ENCODE data around the gene PTMS.
A peak's percentile ranks its signal among the peaks of the same experiment; 100 is the strongest.

The PTMS gene

DNA sequence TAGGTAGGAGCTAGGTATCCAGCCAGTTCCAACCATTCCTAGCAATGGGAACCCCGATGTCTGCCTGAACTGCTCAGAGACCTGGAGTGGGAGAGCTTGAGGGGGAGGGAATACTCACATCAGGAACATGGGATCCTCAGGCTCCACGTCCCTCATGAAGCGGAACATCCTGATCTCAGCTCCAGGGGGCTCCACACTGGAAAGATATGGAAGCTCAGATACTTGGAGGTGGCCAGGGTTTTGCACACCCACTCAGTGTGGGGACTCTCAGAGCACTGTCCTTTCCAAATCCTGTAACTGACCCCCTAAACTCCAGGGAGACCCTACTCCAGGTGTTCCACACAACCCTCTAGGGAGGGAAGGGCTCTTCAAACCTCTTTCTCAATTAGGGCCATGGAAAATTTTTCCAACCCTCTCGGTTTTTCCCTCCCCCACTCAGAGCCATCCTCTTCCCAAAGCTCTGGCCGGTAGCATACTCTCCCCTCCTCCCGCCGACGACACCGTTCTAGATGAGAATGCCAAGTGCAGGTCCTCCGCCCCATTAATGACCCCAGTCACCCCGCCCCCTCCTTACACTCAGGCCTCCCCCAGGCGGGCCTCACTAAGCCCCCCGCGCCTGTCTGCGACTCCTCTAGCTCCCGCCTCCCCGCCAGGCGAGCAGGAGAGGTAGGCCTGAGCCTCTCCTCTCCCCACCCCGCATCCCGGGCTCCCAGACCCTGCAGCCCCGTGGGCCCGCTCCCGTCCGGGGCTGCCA lies 13.8 kb upstream of the PTMS start:
- peak; percentile 56 for DNase-seq

DNA sequence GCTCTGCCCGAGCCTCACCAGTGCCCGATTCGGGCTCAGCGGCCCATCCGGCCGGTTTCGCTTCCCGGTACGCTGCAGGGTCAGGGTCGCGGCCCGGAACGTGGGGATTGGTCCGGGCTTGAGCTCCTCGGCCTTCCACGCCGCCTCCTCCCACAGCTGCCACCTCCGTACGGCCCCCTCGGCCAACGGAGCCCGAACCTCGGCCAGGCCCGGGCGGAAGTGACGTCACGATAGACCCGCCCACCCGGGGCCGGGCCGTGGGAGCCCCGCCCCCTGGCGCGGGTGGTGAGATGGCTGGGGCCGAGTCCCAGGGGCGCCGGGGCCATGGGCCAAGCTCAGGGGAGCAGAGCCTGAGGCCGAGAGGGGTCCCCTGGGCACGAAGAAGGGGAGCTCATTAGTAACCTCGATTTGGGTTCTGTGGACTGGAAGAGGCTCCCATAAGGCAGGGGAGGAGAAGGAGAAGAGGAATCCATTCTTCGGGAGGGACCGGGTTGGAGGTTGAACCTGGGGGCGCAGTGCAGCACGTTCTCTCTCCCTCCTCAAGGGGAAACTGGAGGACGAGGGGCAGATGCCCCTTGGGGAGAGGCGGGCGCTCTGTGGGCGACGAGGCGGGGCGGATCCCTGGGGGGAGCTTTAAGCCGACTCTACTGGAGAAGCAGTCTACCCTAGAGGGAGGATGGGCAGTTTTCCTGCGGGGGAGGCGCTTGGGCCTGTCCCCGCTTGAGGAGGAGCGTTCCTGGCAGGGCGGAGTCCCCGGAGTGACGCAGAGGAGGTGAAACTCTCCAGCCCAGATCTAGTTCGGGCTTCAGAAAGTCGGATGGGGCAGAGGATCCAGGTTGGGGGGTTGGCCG lies 13.0 kb upstream of the PTMS start, which contains the start of gene MLF2:
TSS of gene MLF2 (minus strand) at position 221 of the 851 bp plus-strand sequence. CDS start 807 bp downstream, outside the sequence.
- DNase-seq = peak; percentile 100

DNA sequence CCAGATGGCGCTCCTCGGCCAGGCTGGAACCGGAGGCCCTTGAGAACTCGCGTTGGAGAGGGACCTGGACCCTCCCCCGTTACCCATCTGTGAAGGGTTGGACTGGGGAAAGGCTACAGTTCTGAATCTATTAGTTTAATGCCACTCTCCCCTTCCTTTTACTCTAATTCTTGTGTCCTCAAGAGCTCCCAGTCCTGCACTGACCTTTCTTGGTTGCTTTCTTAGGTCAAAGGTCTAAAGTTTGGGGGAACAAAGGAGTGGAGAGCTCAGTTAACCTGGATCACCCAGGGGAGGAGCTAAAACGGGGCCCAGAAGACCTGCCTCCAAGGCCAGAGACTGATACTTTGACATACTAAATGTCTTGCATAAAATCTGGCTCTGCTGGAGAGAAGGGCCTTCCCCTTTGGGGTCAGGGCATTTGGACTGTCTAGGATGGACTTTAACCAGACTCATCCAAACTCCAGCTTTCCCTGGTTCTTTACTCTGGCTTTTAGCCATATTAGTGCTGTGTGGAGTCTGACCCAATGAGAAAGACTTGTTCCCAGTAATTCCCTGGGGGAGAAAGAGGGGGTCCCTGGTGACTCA lies 12.3 kb upstream of the PTMS start:
- DNase-seq = no peak

DNA sequence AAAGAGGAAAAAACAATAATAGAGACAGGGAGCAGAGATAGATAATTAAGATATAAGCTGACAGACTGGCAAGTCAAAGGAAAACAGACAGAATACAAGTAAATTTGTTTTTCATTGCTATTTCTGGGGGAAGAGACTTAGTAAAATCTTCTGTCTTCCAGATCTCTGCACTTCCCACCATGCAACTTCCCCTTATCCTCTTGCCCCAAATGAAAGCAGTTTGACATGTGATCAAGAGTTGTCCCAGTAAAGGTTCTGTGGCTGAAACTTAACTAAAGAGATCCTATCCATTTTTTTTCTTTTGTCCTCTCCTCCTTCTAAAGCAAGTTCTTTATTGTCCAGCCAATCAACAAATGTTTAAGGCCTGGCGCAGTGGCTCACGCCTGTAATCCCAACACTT lies 11.8 kb upstream of the PTMS start:
- no peak for DNase-seq

DNA sequence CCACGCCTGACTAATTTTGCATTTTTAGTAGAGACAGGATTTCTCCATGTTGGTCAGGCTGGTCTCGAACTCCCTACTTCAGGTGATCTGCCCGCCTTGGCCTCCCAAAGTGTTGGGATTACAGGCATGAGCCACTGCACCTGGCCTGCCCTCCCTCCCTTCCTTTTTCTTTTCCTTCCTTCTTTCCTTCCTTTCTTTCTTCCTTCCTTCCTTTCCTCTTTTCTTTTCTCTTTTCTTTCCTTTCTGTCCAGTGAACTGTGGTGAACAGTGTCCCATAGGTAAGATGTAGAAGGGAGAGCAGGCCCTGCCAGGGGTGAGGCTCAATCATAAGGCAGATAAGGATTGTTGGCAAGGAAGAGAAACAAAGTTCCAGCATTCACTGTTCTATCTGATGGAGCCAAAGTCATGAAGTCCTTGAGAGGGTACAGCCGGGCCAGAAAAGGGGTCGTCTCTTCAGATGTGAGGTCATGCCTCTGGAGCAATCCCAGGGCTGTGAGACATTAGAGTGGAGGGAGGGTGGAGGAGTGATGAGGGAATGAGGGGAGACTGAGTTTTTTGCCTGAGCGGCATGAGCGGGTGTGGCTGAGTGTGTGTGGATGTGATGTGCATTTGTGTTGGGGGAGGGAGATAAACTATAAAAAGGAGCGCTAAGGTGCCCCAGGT lies 9.0 kb upstream of the PTMS start:
- DNase-seq = no peak

DNA sequence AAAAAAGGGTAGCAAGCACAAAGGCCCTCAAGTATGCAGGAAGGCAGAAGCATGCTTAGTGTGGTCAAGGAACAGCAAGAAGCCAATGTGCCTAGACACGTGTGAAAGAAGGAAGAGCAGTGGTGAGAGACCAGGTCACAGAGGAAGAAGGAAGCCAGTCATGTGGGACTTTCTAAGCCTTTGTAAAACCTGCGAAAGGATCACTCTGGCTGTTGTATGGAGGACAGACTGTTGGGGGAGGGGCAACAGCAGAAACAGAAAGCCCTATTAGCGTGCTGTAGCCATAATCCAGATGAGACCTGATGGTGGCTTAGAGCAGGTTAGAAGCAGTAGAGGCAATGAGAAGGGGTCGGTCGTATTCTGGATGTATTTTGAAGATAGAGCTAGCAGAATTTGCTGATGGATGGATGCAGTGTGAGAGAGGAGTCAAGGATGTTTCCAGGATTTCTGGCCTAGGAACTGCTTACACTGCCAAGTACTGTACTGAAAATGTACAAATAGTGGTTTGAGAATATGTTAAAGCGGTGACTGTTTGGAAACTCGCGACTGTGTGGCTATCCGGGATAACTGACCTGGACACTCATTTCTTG lies 7.6 kb upstream of the PTMS start:
- no peak for DNase-seq

DNA sequence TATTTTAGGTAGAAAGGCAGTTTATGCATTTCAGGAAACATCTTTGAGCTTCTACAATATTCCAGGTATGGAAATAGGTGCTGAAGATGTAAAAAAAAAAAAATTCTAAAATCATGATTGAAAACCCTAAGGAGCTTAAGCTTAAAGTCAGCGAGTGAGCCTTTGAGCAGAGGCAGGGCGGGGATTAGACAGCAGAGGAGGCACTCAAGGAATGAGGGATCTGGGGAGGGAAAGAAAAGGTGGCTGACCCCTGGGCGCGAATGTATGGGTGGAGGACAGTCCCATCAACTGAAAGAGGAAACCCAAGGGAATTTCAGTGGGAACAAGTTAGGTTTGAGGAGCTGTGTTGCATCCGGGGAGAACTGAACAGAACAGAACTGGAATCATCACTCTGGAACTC lies 6.4 kb upstream of the PTMS start:
- no peak for DNase-seq

DNA sequence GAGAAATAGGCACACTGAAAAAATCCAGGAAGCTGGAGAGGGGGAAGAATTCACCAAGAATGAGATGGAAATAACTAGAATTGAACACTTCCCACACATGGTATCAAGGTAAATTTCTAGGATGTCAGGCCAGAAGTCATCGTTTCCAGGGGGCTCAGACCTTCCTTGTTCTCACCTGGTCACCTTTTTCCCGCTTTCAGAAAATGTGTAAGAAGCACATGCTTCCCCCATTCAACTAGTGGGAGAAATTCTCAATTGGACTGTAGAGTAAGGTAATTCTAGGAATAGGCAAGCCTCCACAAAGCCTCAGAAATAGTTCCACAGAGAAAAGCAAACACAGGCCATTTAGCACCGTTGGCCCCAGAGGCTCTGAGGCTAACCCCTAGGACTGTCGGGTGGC lies 2.8 kb upstream of the PTMS start:
- no peak for DNase-seq

DNA sequence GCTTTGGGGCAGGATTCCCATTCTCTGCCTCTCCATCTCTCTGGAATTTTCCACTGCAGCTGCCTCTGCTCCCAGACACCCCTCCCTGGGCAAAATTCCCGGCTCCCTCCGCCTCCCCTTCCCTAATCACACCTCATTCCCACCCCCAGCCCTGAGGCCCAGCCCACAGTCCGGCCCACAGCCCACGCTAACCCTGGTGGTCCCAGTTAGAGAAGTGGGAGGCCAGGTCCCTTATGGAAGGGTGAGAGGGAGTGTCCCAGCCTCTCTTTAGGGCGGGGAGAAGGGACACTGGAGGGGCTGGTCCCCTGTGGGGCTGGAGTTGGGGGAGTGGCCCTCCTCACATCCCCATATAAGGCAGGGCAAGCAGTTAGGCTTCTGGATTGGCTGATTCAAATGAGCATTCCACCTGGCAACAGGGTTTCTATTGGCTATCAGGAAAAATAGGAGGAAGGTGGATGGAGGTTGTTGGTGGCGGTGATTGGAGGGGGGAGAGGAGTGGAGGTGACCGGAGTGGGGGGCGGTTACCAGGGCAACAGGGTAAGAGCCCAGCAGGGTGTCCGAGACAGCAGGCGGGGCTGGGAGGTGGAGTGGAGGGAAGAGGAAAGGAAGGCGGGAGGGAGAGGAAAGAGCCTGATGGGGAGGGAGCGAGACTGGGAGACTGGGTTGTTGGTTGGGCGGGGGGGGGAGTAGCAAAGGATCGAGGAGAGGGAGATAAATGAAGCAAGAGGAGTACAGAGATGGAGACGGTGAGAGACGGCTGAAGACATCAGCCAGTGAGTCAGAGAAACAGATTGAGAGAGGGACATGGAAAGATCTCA lies 1.9 kb upstream of the PTMS start:
- peak; percentile 100 for DNase-seq

DNA sequence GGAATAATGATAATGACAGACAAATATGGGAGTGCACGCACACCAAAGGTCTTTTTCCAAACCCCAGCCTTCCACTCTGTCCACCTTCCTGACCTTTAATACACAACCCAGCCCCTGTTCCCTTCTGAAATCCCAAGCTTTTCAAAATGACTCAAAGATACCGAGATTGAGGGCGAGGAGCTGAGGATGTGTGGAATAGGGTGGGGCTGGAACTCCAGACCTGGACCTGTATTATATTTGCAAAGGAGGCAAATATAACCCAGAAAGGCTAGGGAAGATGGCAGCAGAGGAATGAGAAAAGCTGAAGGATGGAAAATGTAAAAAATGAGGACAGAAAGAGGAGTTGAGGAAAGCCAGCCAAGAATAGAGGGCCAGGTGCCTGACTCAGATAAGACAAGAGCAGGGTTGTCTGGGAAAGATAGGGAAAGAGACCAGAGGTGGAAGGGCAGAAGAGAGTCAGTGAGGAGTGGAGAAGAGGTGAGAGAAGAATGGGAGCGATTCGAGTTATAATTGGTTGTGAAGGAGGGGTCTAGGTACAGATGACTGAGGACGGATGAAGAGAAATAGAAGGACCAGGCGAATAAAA lies 1.0 kb upstream of the PTMS start:
- DNase-seq = no peak

DNA sequence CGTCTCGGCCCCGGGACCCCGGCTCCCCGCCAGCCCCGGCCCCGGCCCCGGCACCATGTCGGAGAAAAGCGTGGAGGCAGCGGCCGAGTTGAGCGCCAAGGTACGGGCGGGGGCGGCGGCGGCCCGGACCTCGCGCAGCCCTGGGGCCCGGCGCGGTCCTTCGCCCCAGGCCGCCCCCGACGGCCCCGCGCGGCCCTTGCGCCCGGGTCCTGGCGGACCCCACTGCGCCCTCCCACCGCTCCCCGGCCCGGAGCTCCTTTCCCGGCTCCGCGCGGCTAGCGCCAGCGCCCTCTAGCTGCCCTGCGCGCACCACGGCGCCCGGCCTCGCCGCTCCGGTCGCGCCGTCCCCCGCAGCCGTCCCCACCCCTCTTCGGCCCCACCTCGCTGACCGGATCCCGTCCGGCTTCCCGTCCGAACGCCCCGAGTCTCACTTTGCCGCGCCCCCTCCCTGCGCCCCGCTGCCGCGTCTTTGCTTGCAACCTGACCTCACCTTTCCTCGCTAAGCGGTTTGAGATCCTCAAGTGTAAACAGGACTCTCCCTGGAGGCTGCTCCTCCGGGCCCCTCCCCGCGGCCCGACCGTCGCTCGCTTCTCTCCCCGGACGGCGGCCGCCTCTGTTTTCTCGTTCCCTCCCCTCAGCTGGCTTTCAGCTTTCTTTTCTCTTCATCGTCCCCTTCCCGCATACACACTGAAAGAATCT lies 637 bp downstream of the PTMS start:
- DNase-seq = peak; percentile 60

DNA sequence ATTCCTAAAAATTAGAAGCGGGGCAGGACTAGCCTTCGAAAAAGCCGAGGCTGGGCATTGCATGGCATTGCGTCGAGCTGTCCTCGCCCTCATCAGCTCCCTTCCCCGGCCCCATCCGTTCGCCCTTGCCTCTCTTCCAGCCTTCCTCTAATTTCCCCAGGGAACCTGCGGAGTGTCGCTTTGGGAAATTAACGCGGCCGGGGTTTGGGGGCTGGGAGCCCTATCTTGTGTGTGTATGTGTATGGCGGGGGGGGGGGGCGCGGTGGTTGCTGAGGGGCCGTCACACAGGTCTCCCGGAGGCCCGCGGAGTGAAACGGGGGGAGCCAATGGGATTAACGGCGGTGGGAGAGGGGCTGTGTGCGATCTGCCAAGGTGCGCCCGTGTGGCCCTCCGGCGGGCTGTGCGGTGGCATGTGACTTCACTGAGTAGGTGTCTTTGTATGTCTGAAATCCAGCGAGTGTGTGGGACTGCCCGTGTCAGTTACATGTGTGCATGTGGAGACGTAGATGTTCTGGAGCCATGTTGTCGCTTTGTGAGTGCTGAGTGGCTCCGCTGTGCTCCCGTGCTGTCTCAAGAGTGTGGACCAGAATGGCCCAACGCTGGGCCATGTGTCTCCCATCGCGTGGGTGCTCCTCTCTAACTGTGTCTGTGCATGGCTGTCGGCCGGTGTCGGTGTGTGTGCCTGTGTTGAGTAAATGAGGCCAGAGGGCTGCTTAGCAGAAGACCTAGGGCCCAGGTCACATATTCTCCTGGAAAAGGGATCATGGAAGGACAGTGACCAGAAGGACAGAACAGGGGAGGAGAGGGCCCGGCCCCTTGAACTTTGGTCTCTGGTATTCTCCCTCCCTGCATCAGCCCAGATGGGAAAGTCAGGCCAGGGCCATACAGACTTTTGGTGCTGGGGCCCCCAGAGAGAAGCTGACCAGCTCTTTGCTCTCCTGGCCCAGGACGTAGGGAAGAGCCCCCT lies 1.5 kb downstream of the PTMS start:
- DNase-seq = peak; percentile 28

DNA sequence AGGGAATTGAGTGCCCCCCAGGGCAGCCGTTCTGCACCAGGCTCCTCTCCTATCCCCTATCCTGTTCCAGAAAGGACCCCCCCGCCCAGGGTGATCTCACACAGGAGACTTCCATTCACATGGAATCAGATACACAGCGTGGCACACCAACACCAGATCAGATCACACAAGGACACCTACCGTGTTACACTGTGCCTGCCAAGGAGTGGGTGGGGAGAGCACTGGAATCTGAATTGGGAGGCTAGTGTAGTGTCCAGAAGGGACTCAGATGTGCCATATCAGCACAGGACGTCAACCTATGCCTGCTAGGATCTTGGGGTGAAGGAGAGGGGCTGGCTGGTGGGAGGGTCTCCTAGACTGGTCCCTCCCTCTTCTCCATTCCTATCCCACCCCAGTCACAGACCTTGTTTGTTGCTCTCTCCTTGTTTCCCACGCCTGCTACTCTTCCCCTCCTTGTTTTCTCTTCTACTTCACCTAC lies 2.3 kb downstream of the PTMS start:
- DNase-seq = no peak

DNA sequence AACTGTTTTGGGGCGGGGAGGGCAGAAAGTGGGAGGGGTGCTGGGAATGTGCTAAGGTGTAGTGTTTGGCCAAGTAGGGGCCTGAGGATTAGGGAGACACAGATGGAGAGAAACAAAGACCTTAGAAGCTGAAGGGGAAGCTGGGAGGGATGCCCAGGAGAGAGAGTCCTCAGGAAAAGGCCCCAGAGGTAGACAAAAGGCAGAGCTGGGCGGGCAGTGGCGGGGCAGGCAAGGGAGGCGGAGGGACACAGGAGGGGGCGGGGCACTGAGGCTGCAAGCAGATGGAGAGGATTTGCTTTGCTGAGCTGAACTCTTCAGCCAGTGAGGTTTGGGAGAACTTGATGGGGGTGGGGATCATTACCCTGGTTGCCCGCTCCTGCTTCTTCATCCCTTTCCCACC lies 2.8 kb downstream of the PTMS start:
- DNase-seq = peak; percentile 36

DNA sequence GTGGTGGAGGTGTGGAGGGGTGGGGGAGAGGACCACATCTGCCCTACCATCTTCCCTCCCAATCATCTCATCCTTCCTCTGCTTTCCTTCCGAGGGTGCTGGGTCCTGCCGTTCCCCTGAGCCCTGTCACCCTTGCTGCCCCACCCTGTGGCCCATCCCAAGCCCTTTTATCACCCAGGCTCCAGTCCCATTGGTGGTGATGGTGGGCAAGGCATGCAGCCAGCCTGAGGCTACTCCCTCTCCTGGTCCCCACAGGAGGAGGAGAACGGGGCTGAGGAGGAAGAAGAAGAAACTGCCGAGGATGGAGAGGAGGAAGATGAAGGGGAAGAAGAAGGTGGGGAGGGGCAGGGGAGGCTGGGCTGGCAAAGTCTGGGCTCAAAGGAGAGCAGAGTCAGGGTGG lies 3.5 kb downstream of the PTMS start:
- no peak for DNase-seq

DNA sequence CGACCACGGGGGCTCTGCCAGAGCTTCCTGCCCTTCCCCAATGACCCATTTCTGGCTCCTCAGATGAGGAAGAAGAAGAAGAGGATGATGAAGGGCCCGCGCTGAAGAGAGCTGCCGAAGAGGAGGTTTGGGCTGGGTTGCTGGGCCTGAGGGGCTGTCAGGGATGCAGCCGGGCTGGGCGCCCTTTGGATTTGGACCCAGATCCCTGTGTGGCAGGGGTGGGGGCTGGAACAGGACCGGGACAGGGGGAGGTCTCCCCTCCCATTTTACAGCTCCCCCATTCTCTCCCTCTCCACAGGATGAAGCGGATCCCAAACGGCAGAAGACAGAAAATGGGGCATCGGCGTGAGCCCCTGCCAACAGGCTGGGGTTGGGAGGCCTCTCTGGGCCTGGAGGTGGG lies 3.9 kb downstream of the PTMS start:
- no peak for DNase-seq

DNA sequence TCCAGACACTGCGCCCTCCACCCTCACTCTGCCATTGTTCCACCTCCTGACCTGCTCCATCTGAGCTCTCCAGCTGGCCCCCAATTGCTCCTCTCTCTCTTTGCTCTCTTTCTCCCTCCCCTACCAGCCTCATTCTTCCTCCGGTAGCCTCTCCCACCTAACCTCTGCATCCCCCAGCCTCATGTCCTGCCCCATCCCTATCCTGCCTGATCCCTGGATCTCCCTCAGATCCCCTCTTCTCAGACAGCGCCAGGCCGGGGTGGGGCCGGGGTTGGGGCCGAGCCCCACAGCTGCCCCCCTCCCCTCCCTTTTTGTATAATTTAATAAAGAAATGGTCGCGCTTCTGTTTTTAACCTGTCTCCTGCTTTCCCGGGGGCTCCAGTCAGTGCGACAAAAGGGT lies 4.4 kb downstream of the PTMS start:
- DNase-seq = no peak

DNA sequence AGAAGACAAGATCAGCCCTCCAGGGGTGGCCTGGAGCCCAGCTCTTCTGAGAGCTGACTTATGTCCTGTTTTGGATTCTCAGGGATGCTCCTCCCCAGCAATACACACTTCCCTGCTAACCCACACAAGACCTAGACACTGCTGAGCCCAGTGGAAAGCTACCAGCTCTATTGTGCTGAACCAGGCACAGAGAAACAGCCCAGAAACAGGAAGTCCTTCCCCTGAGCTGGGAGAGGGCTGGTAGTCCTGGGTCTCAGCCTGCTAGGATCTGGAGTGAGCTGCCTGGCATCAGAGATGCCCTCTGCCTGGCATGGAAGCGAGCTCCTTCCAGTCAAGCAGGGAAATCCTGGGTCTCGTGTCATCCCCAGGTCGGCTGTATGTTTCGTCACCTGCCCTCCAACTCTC lies 4.9 kb downstream of the PTMS start:
- no peak for DNase-seq
